Esophagus squamous epithelium (tissue), 5 donors: ENCODE results near the gene LIMCH1. TPM values are rescaled to one million over a fixed set of nuclear protein-coding genes. Genes with fewer than 3 reads are reported as not detected.

ENCODE experiments used
- DNase-seq: peaks from one replicate; lab custom pipeline; 2025; lab: John Stamatoyannopoulos, UW
- H3K27ac ChIP-seq, 4 donors: fragments of 200-600 bp; sonication (generic); one replicate each; pipeline ENCODE4 v1.5.1; 2016 to 2019; ENCODE audit warnings: mild to moderate bottlenecking in 1 of 4
- H3K27me3 ChIP-seq, 4 donors: fragments of 200-600 bp; sonication (generic); 1 replicate in 3 of 4; 2 replicates in 1 of 4; pipeline versions ENCODE4 v1.5.1 to v1.6.0; 2017 to 2021; ENCODE audit warnings: antibody characterized with exemption in 1 of 4
- H3K36me3 ChIP-seq, 3 donors: fragments of 200-600 bp; sonication (generic); one replicate each; pipeline ENCODE4 v1.5.1; 2016 to 2019
- H3K4me1 ChIP-seq, 3 donors: fragments of 200-600 bp; sonication (generic); one replicate each; pipeline ENCODE4 v1.5.1; 2017 to 2019
- H3K4me3 ChIP-seq, 4 donors: fragments of 200-600 bp; sonication (generic); 1 replicate in 3 of 4; 2 replicates in 1 of 4; pipeline ENCODE4 v1.5.1; 2016 to 2019; ENCODE audit warnings: mild to moderate bottlenecking in 2 of 4, moderate library complexity in 1 of 4
- H3K9me3 ChIP-seq, 3 donors: fragments of 200-600 bp; sonication (generic); one replicate each; pipeline ENCODE4 v1.5.1; 2016 to 2019
- CTCF ChIP-seq, 6 experiments: fragments of 450-650 bp in 4 of 6; fragments of 200-600 bp in 2 of 6; sonication (generic) in 2 of 6; IDR thresholded peaks; one replicate each; pipeline ENCODE4 v1.5.1; 2016 to 2019; ENCODE audit warnings: antibody characterized with exemption in 6 of 6, mild to moderate bottlenecking in 4 of 6, moderate library complexity in 4 of 6
- POLR2A ChIP-seq, 4 donors: fragments of 450-650 bp; IDR thresholded peaks; one replicate each; pipeline ENCODE4 v1.6.1; 2017; ENCODE audit warnings: antibody characterized with exemption in 4 of 4, mild to moderate bottlenecking in 4 of 4, moderate library complexity in 3 of 4
- WGBS, 2 donors: methylation state at CpG; one replicate each; pipeline ENCODE4 v1.1.5; 2018; 5-methylcytosine and 5-hydroxymethylcytosine counted together
- intact Hi-C: fragments of 100-400 bp; cut with DNase I; formaldehyde crosslinking; loops from one replicate; pipeline ENCODE4 v1.15.0; 2022
- total RNA-seq, 4 donors: library from RNA; depleted of rRNA; stranded (reverse); fragments of >200 nt; gene quantifications; one replicate each; pipeline ENCODE4 v1.1.0, GENCODE V29; 2016
- donor health status: DM: yes; HTN: yes; CAD: no.

The LIMCH1 gene
- total RNA-seq, 4 donors from 2014 or later = 9.8 to 19.1 (median 13.1) TPM

GRCh38 chr4:41665636-41666207, 127.8 kb downstream of the LIMCH1 start:
- no peaks in the 10 kb centered on the region for H3K9me3 ChIP-seq
- no peak overlapping the region for H3K4me3 ChIP-seq
- DNase-seq = no peak
- H3K27me3 ChIP-seq = no peaks in the 10 kb centered on the region
- intact Hi-C loops = no loop called here
- 25 to 42% methylated on average over 3 of the region's 3 CpGs for WGBS, 2 donors
- no peak for TF ChIP-seq POLR2A (IDR thresholded peaks at IDR 0.05)
- TF ChIP-seq CTCF (IDR thresholded peaks at IDR 0.05) = no peak
- peaks cover 0 to 10% (median 0%) of the 10 kb centered on the region in 3 donors for H3K36me3 ChIP-seq
- H3K27ac ChIP-seq = no peak overlapping the region
- H3K4me1 ChIP-seq = no peaks in the 10 kb centered on the region

- WGBS, 2 donors = 88 to 93% methylated on average over 1 of the region's 1 CpG
- no peaks in the 10 kb centered on the region for H3K27me3 ChIP-seq
- H3K27ac ChIP-seq = no peak overlapping the region
- H3K4me3 ChIP-seq = no peak overlapping the region
- TF ChIP-seq CTCF (IDR thresholded peaks at IDR 0.05) (no peak), POLR2A (IDR thresholded peaks at IDR 0.05) (no peak)
- peaks cover 0 to 8% (median 0%) of the 10 kb centered on the region in 3 donors for H3K36me3 ChIP-seq
- H3K9me3 ChIP-seq = no peaks in the 10 kb centered on the region
- no peaks in the 10 kb centered on the region for H3K4me1 ChIP-seq
- intact Hi-C loops = no loop called here
- DNase-seq = no peak
Observed at GRCh38 chr4:41668024-41668423, 130.1 kb downstream of the LIMCH1 start.

GRCh38 chr4:41670530-41670929, 132.6 kb downstream of the LIMCH1 start:
- Histone ChIP-seq H3K4me3 (no peak overlapping the region), H3K27ac (no peak overlapping the region), H3K27me3 (no peaks in the 10 kb centered on the region), H3K36me3 (peaks cover 0 to 8% (median 0%) of the 10 kb centered on the region in 3 donors), H3K4me1 (no peaks in the 10 kb centered on the region), H3K9me3 (no peaks in the 10 kb centered on the region)
- TF ChIP-seq POLR2A (IDR thresholded peaks at IDR 0.05) (no peak), CTCF (IDR thresholded peaks at IDR 0.05) (no peak)
- DNase-seq = no peak
- intact Hi-C loops = no loop called here
- WGBS, 2 donors = 77 to 83% methylated on average over 6 of the region's 6 CpGs

DNA sequence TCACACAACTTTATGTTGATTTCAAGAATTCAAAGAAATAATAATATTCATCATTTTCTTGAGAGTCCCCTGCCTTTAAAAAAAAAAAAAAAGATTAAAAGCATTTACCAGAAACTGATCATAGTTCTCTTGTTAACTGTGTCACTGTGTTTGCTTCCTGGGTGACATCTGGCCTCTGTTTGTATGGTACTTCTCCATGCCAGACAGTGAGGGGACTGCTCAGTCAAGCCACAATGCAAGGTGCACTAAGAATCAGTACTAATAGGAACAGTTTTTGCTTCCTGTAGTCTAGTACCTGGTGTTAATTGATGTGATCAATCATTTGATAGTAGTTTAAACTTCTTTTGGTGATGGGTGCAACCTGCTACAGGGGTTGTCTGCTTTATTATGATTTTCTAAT, 133.0 kb downstream of the LIMCH1 start:
- peaks cover 0 to 10% (median 0%) of the 10 kb centered on the region in 3 donors for H3K36me3 ChIP-seq
- TF ChIP-seq CTCF (IDR thresholded peaks at IDR 0.05) = no peak
- TF ChIP-seq POLR2A (IDR thresholded peaks at IDR 0.05) = no peak
- no peaks in the 10 kb centered on the region for H3K27me3 ChIP-seq
- DNase-seq = no peak
- H3K27ac ChIP-seq = no peak overlapping the region
- H3K9me3 ChIP-seq = no peaks in the 10 kb centered on the region
- no peaks in the 10 kb centered on the region for H3K4me1 ChIP-seq
- intact Hi-C loops = no loop called here
- H3K4me3 ChIP-seq = no peak overlapping the region

- H3K4me1 ChIP-seq = no peaks in the 10 kb centered on the region
- intact Hi-C loops = no loop called here
- H3K27me3 ChIP-seq = no peaks in the 10 kb centered on the region
- peaks cover 0 to 47% (median 0%) of the 10 kb centered on the region in 3 donors for H3K36me3 ChIP-seq
- TF ChIP-seq CTCF (IDR thresholded peaks at IDR 0.05) = no peak
- TF ChIP-seq POLR2A (IDR thresholded peaks at IDR 0.05) = no peak
- no peak for DNase-seq
- H3K4me3 ChIP-seq = no peak overlapping the region
- H3K27ac ChIP-seq = no peak overlapping the region
- WGBS, 2 donors = 58 to 71% methylated on average over 3 to 7 of the region's 7 CpGs
- no peaks in the 10 kb centered on the region for H3K9me3 ChIP-seq
Observed at GRCh38 chr4:41678086-41678816, 140.3 kb downstream of the LIMCH1 start.
